Pancreas (tissue), 10 donors: ENCODE data around the gene IMPDH1. TPM values are rescaled to one million over a fixed set of nuclear protein-coding genes. Genes with fewer than 3 reads are reported as not detected.

ENCODE experiments used
- ATAC-seq, 4 donors: fragments of 200-7000 bp; cut with Tn5 transposase; one replicate each; pipeline versions ENCODE4 v1.8.0 to v1.9.1; 2020; ENCODE audit warnings: mild to moderate bottlenecking in 4 of 4, moderate library complexity in 4 of 4
- DNase-seq, 6 donors: peaks; one replicate each; pipeline ENCODE4 v3.0.0-alpha.2; 2020
- FAIRE-seq: peaks from 2 replicates; lab custom pipeline; 2012; peaks lifted over from hg19 to GRCh38; lab: Jason Lieb, UNC
- H3K27ac ChIP-seq, 4 donors: fragments of 200-600 bp; sonication (generic); 1 replicate in 3 of 4; 2 replicates in 1 of 4; pipeline versions ENCODE4 v1.5.0 to v1.8.0; 2020
- H3K27me3 ChIP-seq, 4 donors: fragments of 200-600 bp; one replicate each; pipeline ENCODE4 v1.8.0; 2021
- H3K36me3 ChIP-seq, 3 donors: fragments of 200-600 bp; sonication (generic) in 1 of 3; one replicate each; pipeline versions ENCODE4 v1.5.0 to v1.8.0; 2020 to 2021
- H3K4me1 ChIP-seq, 3 donors: fragments of 200-600 bp; one replicate each; pipeline ENCODE4 v1.8.0; 2021
- H3K4me3 ChIP-seq, 4 donors: fragments of 200-600 bp; sonication (generic) in 2 of 4; one replicate each; pipeline versions ENCODE4 v1.5.0 to v1.8.0; 2020 to 2021
- H3K9me3 ChIP-seq, 4 donors: fragments of 200-600 bp; one replicate each; pipeline ENCODE4 v1.8.0; 2021
- CTCF ChIP-seq, 4 donors: fragments of 200-600 bp; sonication (generic) in 3 of 4; IDR thresholded peaks; one replicate each; pipeline versions ENCODE4 v1.5.0 to v1.8.0; 2021; ENCODE audit warnings: antibody characterized with exemption in 4 of 4
- WGBS, 2 donors: extraction: QIAGEN DNeasy Blood & Tissue Kit; methylation state at CpG; one replicate each; pipeline ENCODE4 v1.1.7; 2013; 5-methylcytosine and 5-hydroxymethylcytosine counted together
- intact Hi-C, 3 donors: fragments of 100-400 bp; cut with DNase I; formaldehyde crosslinking; loops; one replicate each; pipeline versions ENCODE4 v1.11.1 to v1.14.2; 2022
- polyA plus RNA-seq, 2 donors: library from polyadenylated mRNA; stranded (reverse); fragments of 200-250 nt; gene quantifications; one replicate each; pipeline ENCODE4 v1.2.3, GENCODE V29; 2013
- total RNA-seq, 6 donors: library from RNA; stranded (reverse); fragmentation: NEBNext Ultra II Directional in 4 of 6; extraction: Animal tissue kit (Norgen Biotek cat#: 25700) in 4 of 6; gene quantifications; one replicate each; pipeline versions ENCODE4 v1.2.1 to v1.2.4, GENCODE V29; 2021 to 2023
- donor health status: healthy with polysubstance abuse.
- donor health status: DM: no; HTN: no; CAD: no; lungs with moderate emphysema.
- donor health status: DM: no; HTN: no; CAD: no.
- donor health status: control.
- donor health status: control.
- donor health status: Bipolar disorder and iron deficiency.
- donor health status: DM: yes; HTN: yes; CAD: no.
- donor health status: DM: no; HTN: no; CAD: no.
- donor health status: DM: no; HTN: no; CAD: no.
- donor health status: DM: yes; HTN: yes; CAD: no.

Gene IMPDH1
- total and polyA plus RNA-seq, 8 donors = 16.8 to 26.0 (median 19.8) TPM

GRCh38 chr7:128347647-128348097 is 62.1 kb downstream of the IMPDH1 start:
- H3K9me3 ChIP-seq = no peaks in the 10 kb centered on the region
- 3 to 13% methylated on average over 2 of the region's 2 CpGs for WGBS, 2 donors
- peak in 3 of 4 donors; percentile 20 to 29 (median 28) for TF ChIP-seq CTCF (IDR thresholded peaks at IDR 0.05)
- no peak overlapping the region for H3K27ac ChIP-seq
- intact Hi-C loops = loop anchor here in 2 of 3 donors (5.0 kb wide), 2 partner anchors 35 to 40 kb away; no protein-coding TSS in a partner anchor
- peak in 1 of 6 donors; percentile 65 for DNase-seq
- H3K4me1 ChIP-seq = peaks cover 0 to 8% (median under 1%) of the 10 kb centered on the region in 3 donors
- no peaks in the 10 kb centered on the region for H3K36me3 ChIP-seq
- FAIRE-seq = no peak
- peaks cover 0 to 4% (median 0%) of the 10 kb centered on the region in 4 donors for H3K27me3 ChIP-seq
- ATAC-seq = peak in 2 of 4 donors; percentile 26 to 43
- H3K4me3 ChIP-seq = no peak overlapping the region

- intact Hi-C loops = no loop called here
- H3K27ac ChIP-seq = no peak overlapping the region
- no peak for TF ChIP-seq CTCF (IDR thresholded peaks at IDR 0.05)
- H3K9me3 ChIP-seq = no peaks in the 10 kb centered on the region
- no peaks in the 10 kb centered on the region for H3K27me3 ChIP-seq
- WGBS, 2 donors = 85 to 90% methylated on average over 5 of the region's 5 CpGs
- peaks cover 0 to 20% (median 12%) of the 10 kb centered on the region in 3 donors for H3K4me1 ChIP-seq
- no peak for ATAC-seq
- no peak for FAIRE-seq
- H3K4me3 ChIP-seq = no peak overlapping the region
- H3K36me3 ChIP-seq = no peaks in the 10 kb centered on the region
- no peak for DNase-seq
These were observed 65.4 kb downstream of the IMPDH1 start for GRCh38 chr7:128344431-128344774.

GRCh38 chr7:128343554-128344430 is 66.0 kb downstream of the IMPDH1 start, which contains the start of gene RBM28:
RBM28 (minus strand) TSS chr7:128343908; CDS start chr7:128343793, 115 bp downstream.
- TF ChIP-seq CTCF (IDR thresholded peaks at IDR 0.05) = no peak
- H3K36me3 ChIP-seq = peaks cover 0 to 1% (median 0%) of the 10 kb centered on the region in 3 donors
- FAIRE-seq (no peak), ATAC-seq (peak; percentile 97 to 98 (median 98)), DNase-seq (peak; percentile 81 to 91 (median 83))
- WGBS, 2 donors = 11 to 13% methylated on average over 49 of the region's 49 CpGs
- peak within 1 kb of the TSS; percentile 46 to 76 (median 54) for H3K27ac ChIP-seq
- H3K4me1 ChIP-seq = peaks cover 0 to 20% (median 12%) of the 10 kb centered on the region in 3 donors
- H3K27me3 ChIP-seq = no peaks in the 10 kb centered on the region
- H3K9me3 ChIP-seq = no peaks in the 10 kb centered on the region
- peak within 1 kb of the TSS; percentile 56 to 74 (median 66) for H3K4me3 ChIP-seq
- intact Hi-C loops = no loop called here

Other genes starting within 250 kb of the IMPDH1 start
- gene LEP, start 168.7 kb downstream of the IMPDH1 start, total RNA-seq = 1 to 10 TPM in 2 of 6 donors, under 1 TPM in 3, not detected in 1; 0.06 to 5.2 (median 0.14) TPM
- gene LEP, start 168.7 kb downstream of the IMPDH1 start, polyA plus RNA-seq = under 1 TPM; 0.05 to 0.68 TPM
- gene RBM28, start 66.1 kb downstream of the IMPDH1 start, total RNA-seq = 10 to 100 TPM; 10.9 to 18.8 (median 16.1) TPM
- 10 to 100 TPM; 26.3 to 31.8 TPM for gene RBM28, start 66.1 kb downstream of the IMPDH1 start, polyA plus RNA-seq
- under 1 TPM in 2 of 6 donors, not detected in 4; 0.31 to 0.75 TPM for gene PRRT4, start 48.3 kb downstream of the IMPDH1 start, total RNA-seq
- under 1 TPM; 0.21 to 0.61 TPM for gene PRRT4, start 48.3 kb downstream of the IMPDH1 start, polyA plus RNA-seq
- gene HILPDA, start 45.9 kb upstream of the IMPDH1 start, total RNA-seq = 1 to 10 TPM; 2.0 to 7.4 (median 4.2) TPM
- gene HILPDA, start 45.9 kb upstream of the IMPDH1 start, polyA plus RNA-seq = 1 to 10 TPM; 5.4 to 6.7 TPM
- 10 to 100 TPM in 4 of 6 donors, 1 to 10 TPM in 2; 8.8 to 12.6 (median 10.8) TPM for gene METTL2B, start 66.8 kb upstream of the IMPDH1 start, total RNA-seq
- gene METTL2B, start 66.8 kb upstream of the IMPDH1 start, polyA plus RNA-seq = 1 to 10 TPM; 6.2 to 6.7 TPM